ENCODE data around the gene MICAL3. TPM values are rescaled to one million over a fixed set of nuclear protein-coding genes. Genes with fewer than 3 reads are reported as not detected.
A peak's percentile ranks its signal among the peaks of the same experiment; 100 is the strongest.

Gene MICAL3
- total RNA-seq, 3 donors from 2014 or later (not counting 1 experiment from before 2014, with no cell fraction given): 17.1 to 36.3 (median 34.3) TPM

DNA sequence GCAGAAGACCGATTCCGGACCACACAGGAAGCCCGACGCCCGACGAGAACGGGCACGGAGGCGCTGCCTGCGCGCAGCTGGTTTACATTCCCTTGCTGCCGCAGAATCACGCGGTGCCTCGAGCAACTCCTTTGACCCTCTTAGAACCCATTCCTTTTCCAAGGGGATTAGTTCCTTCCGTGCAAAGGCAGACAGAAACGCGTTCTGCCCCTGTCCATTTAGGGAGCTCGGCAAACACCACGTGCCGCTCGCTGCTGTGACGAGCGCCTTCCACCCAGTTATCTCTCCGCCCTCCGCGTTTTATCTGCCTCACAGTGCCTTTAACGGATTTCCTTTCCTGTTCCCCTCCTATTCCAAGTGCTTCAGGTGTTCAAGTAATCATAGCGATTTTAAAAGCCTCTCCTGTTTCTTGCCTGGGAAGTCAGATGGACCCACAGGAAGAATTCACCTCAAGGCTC is 24.1 kb upstream of the MICAL3 start:
- Histone ChIP-seq H3K9me3 (ENCODE audit: control insufficient read depth, insufficient read depth, low read length) (no peaks in the 10 kb centered on the region), H3K36me3 (ENCODE audit: control insufficient read depth, insufficient read depth, low read length) (no peaks in the 10 kb centered on the region), H3K27ac (ENCODE audit: low read length) (no peak overlapping the region), H3K27me3 (ENCODE audit: control insufficient read depth, insufficient read depth, low read length) (no peaks in the 10 kb centered on the region), H3K4me1 (ENCODE audit: control insufficient read depth, insufficient read depth, low read length) (no peaks in the 10 kb centered on the region), H3K4me3 (ENCODE audit: low read length) (no peak overlapping the region)
- no peak for ATAC-seq
- H3K27me3 Mint-ChIP-seq (ENCODE audit: low read depth in 2 of 2): no peaks in the 10 kb centered on the region
- DNase-seq: no peak
- WGBS (ENCODE audit: insufficient coverage): 65% methylated on average over 28 of the region's 29 CpGs
- H3K4me1 Mint-ChIP-seq: no peaks in the 10 kb centered on the region
- no peak overlapping the region for H3K27ac Mint-ChIP-seq
- H3K4me3 Mint-ChIP-seq: no peak overlapping the region
- no peaks in the 10 kb centered on the region for H3K36me3 Mint-ChIP-seq
- intact Hi-C loops (cut with micrococcal nuclease): no loop called here
- H3K9me3 Mint-ChIP-seq: no peaks in the 10 kb centered on the region
- TF ChIP-seq, protein P1, sequence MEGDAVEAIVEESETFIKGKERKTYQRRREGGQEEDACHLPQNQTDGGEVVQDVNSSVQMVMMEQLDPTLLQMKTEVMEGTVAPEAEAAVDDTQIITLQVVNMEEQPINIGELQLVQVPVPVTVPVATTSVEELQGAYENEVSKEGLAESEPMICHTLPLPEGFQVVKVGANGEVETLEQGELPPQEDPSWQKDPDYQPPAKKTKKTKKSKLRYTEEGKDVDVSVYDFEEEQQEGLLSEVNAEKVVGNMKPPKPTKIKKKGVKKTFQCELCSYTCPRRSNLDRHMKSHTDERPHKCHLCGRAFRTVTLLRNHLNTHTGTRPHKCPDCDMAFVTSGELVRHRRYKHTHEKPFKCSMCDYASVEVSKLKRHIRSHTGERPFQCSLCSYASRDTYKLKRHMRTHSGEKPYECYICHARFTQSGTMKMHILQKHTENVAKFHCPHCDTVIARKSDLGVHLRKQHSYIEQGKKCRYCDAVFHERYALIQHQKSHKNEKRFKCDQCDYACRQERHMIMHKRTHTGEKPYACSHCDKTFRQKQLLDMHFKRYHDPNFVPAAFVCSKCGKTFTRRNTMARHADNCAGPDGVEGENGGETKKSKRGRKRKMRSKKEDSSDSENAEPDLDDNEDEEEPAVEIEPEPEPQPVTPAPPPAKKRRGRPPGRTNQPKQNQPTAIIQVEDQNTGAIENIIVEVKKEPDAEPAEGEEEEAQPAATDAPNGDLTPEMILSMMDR (IDR thresholded peaks at IDR 0.05): no peak

DNA sequence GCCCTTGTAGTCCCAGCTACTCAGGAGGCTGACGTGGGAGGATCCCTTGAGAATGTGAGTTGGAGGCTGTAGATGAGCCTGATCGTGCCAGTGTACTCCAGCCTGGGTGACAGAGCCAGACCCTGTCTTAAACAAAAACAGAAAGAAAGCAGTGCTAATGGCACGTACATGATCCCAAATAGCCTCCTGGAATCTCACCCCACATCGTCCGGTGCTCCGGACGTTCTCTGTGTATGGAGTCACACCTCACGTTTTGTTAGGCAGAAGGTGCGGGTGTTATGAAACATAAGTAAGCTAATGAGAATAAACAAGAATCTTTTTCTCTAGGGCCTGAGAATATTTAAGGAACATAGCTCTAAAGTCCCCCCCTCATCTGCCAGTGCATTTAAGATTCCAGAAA is 23.7 kb upstream of the MICAL3 start:
- H3K4me3 Mint-ChIP-seq: no peak overlapping the region
- H3K4me1 Mint-ChIP-seq: no peaks in the 10 kb centered on the region
- DNase-seq: no peak
- intact Hi-C loops (cut with micrococcal nuclease): no loop called here
- TF ChIP-seq, protein P1 (IDR thresholded peaks at IDR 0.05): no peak
- ATAC-seq: no peak
- no peaks in the 10 kb centered on the region for H3K27me3 Mint-ChIP-seq (ENCODE audit: low read depth in 2 of 2)
- H3K36me3 Mint-ChIP-seq: no peaks in the 10 kb centered on the region
- no peaks in the 10 kb centered on the region for H3K36me3 ChIP-seq (ENCODE audit: control insufficient read depth, insufficient read depth, low read length)
- no peaks in the 10 kb centered on the region for H3K27me3 ChIP-seq (ENCODE audit: control insufficient read depth, insufficient read depth, low read length)
- no peaks in the 10 kb centered on the region for H3K9me3 Mint-ChIP-seq
- H3K9me3 ChIP-seq (ENCODE audit: control insufficient read depth, insufficient read depth, low read length): no peaks in the 10 kb centered on the region
- H3K27ac ChIP-seq (ENCODE audit: low read length): no peak overlapping the region
- H3K4me1 ChIP-seq (ENCODE audit: control insufficient read depth, insufficient read depth, low read length): no peaks in the 10 kb centered on the region
- 89% methylated on average over 9 of the region's 9 CpGs for WGBS (ENCODE audit: insufficient coverage)
- H3K27ac Mint-ChIP-seq: no peak overlapping the region
- H3K4me3 ChIP-seq (ENCODE audit: low read length): no peak overlapping the region

DNA sequence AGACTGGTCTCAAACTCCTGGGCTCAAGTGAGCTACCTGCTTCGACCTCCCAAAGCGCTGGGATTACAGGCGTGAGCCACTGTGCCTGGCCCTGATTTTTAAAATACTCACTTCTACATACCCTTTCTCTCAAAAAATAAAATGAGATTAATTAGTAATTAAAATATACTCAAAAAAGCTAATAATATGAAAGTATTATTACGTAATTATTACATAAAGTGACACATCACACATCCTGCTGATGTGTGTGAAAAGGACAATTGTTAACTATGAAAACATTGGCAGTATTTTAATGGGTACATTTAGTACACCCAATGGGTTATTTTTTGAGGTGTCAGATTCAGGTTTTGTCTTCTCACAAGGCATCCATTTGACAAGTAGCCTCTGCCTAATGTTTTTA is 21.4 kb upstream of the MICAL3 start:
- Mint-ChIP-seq H3K27me3 (ENCODE audit: low read depth in 2 of 2) (no peaks in the 10 kb centered on the region), H3K4me3 (no peak overlapping the region), H3K4me1 (no peaks in the 10 kb centered on the region), H3K27ac (no peak overlapping the region), H3K9me3 (no peaks in the 10 kb centered on the region), H3K36me3 (no peaks in the 10 kb centered on the region)
- no peaks in the 10 kb centered on the region for H3K9me3 ChIP-seq (ENCODE audit: control insufficient read depth, insufficient read depth, low read length)
- ATAC-seq (no peak), DNase-seq (no peak)
- intact Hi-C loops (cut with micrococcal nuclease): no loop called here
- no peak overlapping the region for H3K27ac ChIP-seq (ENCODE audit: low read length)
- TF ChIP-seq, protein P1 (IDR thresholded peaks at IDR 0.05): no peak
- H3K4me1 ChIP-seq (ENCODE audit: control insufficient read depth, insufficient read depth, low read length): no peaks in the 10 kb centered on the region
- H3K27me3 ChIP-seq (ENCODE audit: control insufficient read depth, insufficient read depth, low read length): no peaks in the 10 kb centered on the region
- H3K4me3 ChIP-seq (ENCODE audit: low read length): no peak overlapping the region
- H3K36me3 ChIP-seq (ENCODE audit: control insufficient read depth, insufficient read depth, low read length): no peaks in the 10 kb centered on the region
- WGBS (ENCODE audit: insufficient coverage): 97% methylated on average over 3 of the region's 4 CpGs

DNA sequence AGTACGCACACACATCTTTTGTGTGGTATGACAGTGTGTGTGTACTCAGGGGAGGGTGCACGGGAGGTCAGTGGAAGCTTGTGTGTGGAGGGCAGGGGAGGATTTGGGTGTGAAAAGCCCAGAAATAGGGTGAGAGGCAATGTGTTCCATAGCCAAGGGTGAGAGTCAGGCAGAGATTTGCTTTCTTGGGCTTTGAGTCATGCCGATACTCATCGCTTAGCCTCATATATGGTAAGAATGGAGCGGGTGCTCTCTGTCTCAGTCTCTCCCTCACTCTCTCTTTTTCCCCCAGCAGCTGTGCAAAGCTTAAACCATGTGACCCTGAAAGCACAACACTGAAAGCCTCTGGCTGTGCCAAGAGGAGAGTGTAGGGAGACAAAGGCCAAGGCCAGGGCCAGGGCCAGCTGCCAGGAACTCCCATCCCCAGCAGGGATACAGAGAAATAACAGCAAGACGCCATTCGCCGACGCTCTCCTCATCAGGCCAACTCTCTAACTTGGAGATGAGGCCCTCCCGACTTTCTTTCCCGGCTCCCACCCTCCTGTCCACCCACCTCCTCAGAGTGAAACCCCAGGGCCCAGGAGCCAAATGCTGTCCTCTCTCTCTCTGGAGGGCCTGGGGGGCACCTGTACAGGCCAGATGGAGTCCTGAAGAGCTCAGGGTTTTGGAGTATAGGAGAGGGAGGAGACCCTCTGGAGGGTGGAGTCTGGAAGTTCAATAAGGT is 20.3 kb upstream of the MICAL3 start:
- intact Hi-C loops (cut with micrococcal nuclease): no loop called here
- WGBS (ENCODE audit: insufficient coverage): 85% methylated on average over 10 of the region's 11 CpGs

More for the DNA sequence above, 20.3 kb upstream of the MICAL3 start:
- Mint-ChIP-seq H3K27me3 (ENCODE audit: low read depth in 2 of 2) (no peaks in the 10 kb centered on the region), H3K4me3 (no peak overlapping the region), H3K27ac (no peak overlapping the region), H3K9me3 (no peaks in the 10 kb centered on the region), H3K36me3 (no peaks in the 10 kb centered on the region), H3K4me1 (no peaks in the 10 kb centered on the region)
- no peak for DNase-seq
- ATAC-seq: peak in 1 of 3 donors; percentile 17
- no peaks in the 10 kb centered on the region for H3K9me3 ChIP-seq (ENCODE audit: control insufficient read depth, insufficient read depth, low read length)
- H3K4me1 ChIP-seq (ENCODE audit: control insufficient read depth, insufficient read depth, low read length): no peaks in the 10 kb centered on the region
- no peaks in the 10 kb centered on the region for H3K36me3 ChIP-seq (ENCODE audit: control insufficient read depth, insufficient read depth, low read length)
- no peak overlapping the region for H3K4me3 ChIP-seq (ENCODE audit: low read length)
- no peak overlapping the region for H3K27ac ChIP-seq (ENCODE audit: low read length)
- TF ChIP-seq, protein P1 (IDR thresholded peaks at IDR 0.05): no peak
- H3K27me3 ChIP-seq (ENCODE audit: control insufficient read depth, insufficient read depth, low read length): no peaks in the 10 kb centered on the region

Measured in natural killer cell (primary cell).